Liver (tissue), 3 donors: ENCODE results near the gene B3GNT2.

Experiments used
- CTCF ChIP-seq: fragments of 150-350 bp; IDR thresholded peaks from 2 replicates; pipeline ENCODE4 v1.5.1; 2017; ENCODE audit warnings: improper control_type of control experiment, low read depth, low read length; ENCODE audit not compliant: missing input control
- GABPA ChIP-seq, 2 donors: IDR thresholded peaks in 1 of 2; conservative IDR thresholded peaks in 1 of 2; 2 replicates each; pipeline ENCODE4 v1.6.1; 2016; ENCODE audit warnings: antibody characterized with exemption in 2 of 2, mild to moderate bottlenecking in 1 of 2, moderate library complexity in 1 of 2
- JUND ChIP-seq, 2 donors: IDR thresholded peaks; 2 replicates each; pipeline ENCODE4 v1.6.1; 2016; ENCODE audit warnings: antibody characterized with exemption in 2 of 2
- REST ChIP-seq: IDR thresholded peaks from 2 replicates; pipeline ENCODE4 v1.6.1; 2016; ENCODE audit warnings: antibody characterized with exemption, mild to moderate bottlenecking
- TAF1 ChIP-seq: conservative IDR thresholded peaks from 2 replicates; pipeline ENCODE4 v1.6.1; 2016; ENCODE audit warnings: antibody characterized with exemption, mild to moderate bottlenecking
- ZBTB33 ChIP-seq: IDR thresholded peaks from 2 replicates; pipeline ENCODE4 v1.6.1; 2016; ENCODE audit warnings: antibody characterized with exemption
- donor health status: healthy.
- donor health status: healthy.

GRCh38 chr2:62234755-62235655 lies 39.1 kb downstream of the B3GNT2 start:
- TF ChIP-seq JUND (IDR thresholded peaks at IDR 0.05): no peak
- TF ChIP-seq GABPA (IDR thresholded peaks at IDR 0.05 in 1 of 2, conservative IDR thresholded peaks at IDR 0.05 in 1 of 2): no peak
- TF ChIP-seq REST: no peak
- TF ChIP-seq ZBTB33: no peak
- no peak for TF ChIP-seq CTCF
- TF ChIP-seq TAF1: no peak
